ENCODE data around the gene ZNF585A.

The ZNF585A gene

GRCh38 chr19:37172368-37173366 is at the start of gene ZNF585A:
Gene ZNF585A (minus strand): TSS chr19:37172695. CDS start chr19:37169910, 2,785 bp downstream.
- TF ChIP-seq GATA3 (IDR thresholded peaks at IDR 0.05; ENCODE audit: low read depth, low read length) (no peak), GATA2 (IDR thresholded peaks at IDR 0.05; ENCODE audit: low read depth, low read length) (no peak)

- TF ChIP-seq GATA2 (IDR thresholded peaks at IDR 0.05; ENCODE audit: low read depth, low read length) = no peak
- no peak for TF ChIP-seq GATA3 (IDR thresholded peaks at IDR 0.05; ENCODE audit: low read depth, low read length)
These were observed 48.6 kb upstream of the ZNF585A start for GRCh38 chr19:37221136-37221535.

- TF ChIP-seq GATA2 (IDR thresholded peaks at IDR 0.05; ENCODE audit: low read depth, low read length) = no peak
- TF ChIP-seq GATA3 (IDR thresholded peaks at IDR 0.05; ENCODE audit: low read depth, low read length) = no peak
These were observed 47.9 kb upstream of the ZNF585A start for GRCh38 chr19:37220383-37220782.

GRCh38 chr19:37218592-37218935 is 46.1 kb upstream of the ZNF585A start:
- TF ChIP-seq GATA3 (IDR thresholded peaks at IDR 0.05; ENCODE audit: low read depth, low read length) = no peak
- TF ChIP-seq GATA2 (IDR thresholded peaks at IDR 0.05; ENCODE audit: low read depth, low read length) = no peak

GRCh38 chr19:37217775-37218591 is 45.5 kb upstream of the ZNF585A start, which contains the start of gene ZNF383:
Gene ZNF383 (plus strand): TSS chr19:37218214. CDS start chr19:37230454, 12,240 bp downstream.
- TF ChIP-seq GATA2 (IDR thresholded peaks at IDR 0.05; ENCODE audit: low read depth, low read length) (no peak), GATA3 (IDR thresholded peaks at IDR 0.05; ENCODE audit: low read depth, low read length) (no peak)

- TF ChIP-seq GATA3 (IDR thresholded peaks at IDR 0.05; ENCODE audit: low read depth, low read length) (no peak), GATA2 (IDR thresholded peaks at IDR 0.05; ENCODE audit: low read depth, low read length) (no peak)
These were observed 44.9 kb upstream of the ZNF585A start for GRCh38 chr19:37217480-37217774.

GRCh38 chr19:37197768-37198167 is 25.3 kb upstream of the ZNF585A start:
- TF ChIP-seq GATA3 (IDR thresholded peaks at IDR 0.05; ENCODE audit: low read depth, low read length) = no peak
- no peak for TF ChIP-seq GATA2 (IDR thresholded peaks at IDR 0.05; ENCODE audit: low read depth, low read length)

- no peak for TF ChIP-seq GATA3 (IDR thresholded peaks at IDR 0.05; ENCODE audit: low read depth, low read length)
- TF ChIP-seq GATA2 (IDR thresholded peaks at IDR 0.05; ENCODE audit: low read depth, low read length) = no peak
These were observed 6.9 kb downstream of the ZNF585A start for GRCh38 chr19:37165635-37166034.

- TF ChIP-seq GATA2 (IDR thresholded peaks at IDR 0.05; ENCODE audit: low read depth, low read length) = no peak
- no peak for TF ChIP-seq GATA3 (IDR thresholded peaks at IDR 0.05; ENCODE audit: low read depth, low read length)
These were observed 12.3 kb downstream of the ZNF585A start for GRCh38 chr19:37160153-37160552.

GRCh38 chr19:37148214-37148613 is 24.3 kb downstream of the ZNF585A start:
- TF ChIP-seq GATA3 (IDR thresholded peaks at IDR 0.05; ENCODE audit: low read depth, low read length) (no peak), GATA2 (IDR thresholded peaks at IDR 0.05; ENCODE audit: low read depth, low read length) (no peak)

GRCh38 chr19:37136111-37136510 is 36.4 kb downstream of the ZNF585A start:
- TF ChIP-seq GATA3 (IDR thresholded peaks at IDR 0.05; ENCODE audit: low read depth, low read length) (no peak), GATA2 (IDR thresholded peaks at IDR 0.05; ENCODE audit: low read depth, low read length) (no peak)

- no peak for TF ChIP-seq GATA2 (IDR thresholded peaks at IDR 0.05; ENCODE audit: low read depth, low read length)
- no peak for TF ChIP-seq GATA3 (IDR thresholded peaks at IDR 0.05; ENCODE audit: low read depth, low read length)
These were observed 43.7 kb downstream of the ZNF585A start for GRCh38 chr19:37128821-37129177.

GRCh38 chr19:37127999-37128820 is 44.3 kb downstream of the ZNF585A start:
- TF ChIP-seq GATA2 (IDR thresholded peaks at IDR 0.05; ENCODE audit: low read depth, low read length) = no peak
- no peak for TF ChIP-seq GATA3 (IDR thresholded peaks at IDR 0.05; ENCODE audit: low read depth, low read length)

GRCh38 chr19:37114001-37114400 is 58.5 kb downstream of the ZNF585A start:
- no peak for TF ChIP-seq GATA3 (IDR thresholded peaks at IDR 0.05; ENCODE audit: low read depth, low read length)
- no peak for TF ChIP-seq GATA2 (IDR thresholded peaks at IDR 0.05; ENCODE audit: low read depth, low read length)

Measured in SH-SY5Y (cell line).